ENCODE data around the gene ISM1. TPM values are rescaled to one million over a fixed set of nuclear protein-coding genes. Genes with fewer than 3 reads are reported as not detected.

Gene ISM1
- total and polyA plus RNA-seq, 7 donors: 0.60 to 3.3 (median 1.5) TPM; not detected in 1

GRCh38 chr20:13211956-13212618 lies 9.0 kb upstream of the ISM1 start:
- H3K4me1 ChIP-seq: no peaks in the 10 kb centered on the region
- 47 to 66% methylated on average over 4 of the region's 4 CpGs for WGBS, 2 donors
- TF ChIP-seq POLR2AphosphoS5 (IDR thresholded peaks at IDR 0.05) (no peak), POLR2A (IDR thresholded peaks at IDR 0.05) (no peak), EP300 (IDR thresholded peaks at IDR 0.05) (no peak), CTCF (IDR thresholded peaks at IDR 0.05) (no peak)
- intact Hi-C loops (cut with DNase I): loop anchor here (10.0 kb wide), 1 partner anchor 57 kb away; no protein-coding TSS in a partner anchor
- no peak overlapping the region for H3K4me3 ChIP-seq
- H3K27ac ChIP-seq: no peak overlapping the region
- no peaks in the 10 kb centered on the region for H3K36me3 ChIP-seq
- DNase-seq: no peak
- no peaks in the 10 kb centered on the region for H3K9me3 ChIP-seq
- H3K27me3 ChIP-seq: peaks cover 0 to 5% (median 2%) of the 10 kb centered on the region in 3 donors

- Histone ChIP-seq H3K9me3 (no peaks in the 10 kb centered on the region), H3K4me3 (no peak overlapping the region), H3K36me3 (no peaks in the 10 kb centered on the region), H3K4me1 (no peaks in the 10 kb centered on the region), H3K27ac (no peak overlapping the region), H3K27me3 (peaks cover 0 to 5% (median 5%) of the 10 kb centered on the region in 3 donors)
- TF ChIP-seq POLR2AphosphoS5 (IDR thresholded peaks at IDR 0.05): no peak
- no peak for TF ChIP-seq CTCF (IDR thresholded peaks at IDR 0.05)
- no peak for TF ChIP-seq EP300 (IDR thresholded peaks at IDR 0.05)
- no peak for TF ChIP-seq POLR2A (IDR thresholded peaks at IDR 0.05)
- DNase-seq: no peak
- intact Hi-C loops (cut with DNase I): loop anchor here (10.0 kb wide), 1 partner anchor 58 kb away; no protein-coding TSS in a partner anchor
- 58 to 78% methylated on average over 5 of the region's 5 CpGs for WGBS, 2 donors
Observed at GRCh38 chr20:13212750-13213149, 8.3 kb upstream of the ISM1 start.

- 95 to 96% methylated on average over 1 of the region's 1 CpG for WGBS, 2 donors
- H3K27ac ChIP-seq: no peak overlapping the region
- DNase-seq: no peak
Observed at GRCh38 chr20:13213335-13213734, 7.7 kb upstream of the ISM1 start.

GRCh38 chr20:13216533-13216932 lies 4.5 kb upstream of the ISM1 start:
- Histone ChIP-seq H3K4me3 (no peak overlapping the region), H3K9me3 (no peaks in the 10 kb centered on the region), H3K27me3 (peaks cover 12 to 34% (median 32%) of the 10 kb centered on the region in 3 donors), H3K36me3 (no peaks in the 10 kb centered on the region), H3K27ac (no peak overlapping the region), H3K4me1 (peaks cover 0 to 16% (median 15%) of the 10 kb centered on the region in 4 donors)
- intact Hi-C loops (cut with DNase I): loop anchor here (10.0 kb wide), 1 partner anchor 62 kb away; no protein-coding TSS in a partner anchor
- 28 to 38% methylated on average over 1 of the region's 1 CpG for WGBS, 2 donors
- no peak for TF ChIP-seq CTCF (IDR thresholded peaks at IDR 0.05)
- TF ChIP-seq POLR2A (IDR thresholded peaks at IDR 0.05): no peak
- no peak for TF ChIP-seq POLR2AphosphoS5 (IDR thresholded peaks at IDR 0.05)
- no peak for TF ChIP-seq EP300 (IDR thresholded peaks at IDR 0.05)
- DNase-seq: no peak

More at GRCh38 chr20:13213335-13213734, 7.7 kb upstream of the ISM1 start:
- intact Hi-C loops (cut with DNase I): loop anchor here (10.0 kb wide), 1 partner anchor 59 kb away; no protein-coding TSS in a partner anchor
- H3K27me3 ChIP-seq: peaks cover 0 to 10% (median 8%) of the 10 kb centered on the region in 3 donors
- H3K36me3 ChIP-seq: no peaks in the 10 kb centered on the region
- TF ChIP-seq EP300 (IDR thresholded peaks at IDR 0.05): no peak
- no peak for TF ChIP-seq POLR2AphosphoS5 (IDR thresholded peaks at IDR 0.05)
- no peak for TF ChIP-seq POLR2A (IDR thresholded peaks at IDR 0.05)
- no peak for TF ChIP-seq CTCF (IDR thresholded peaks at IDR 0.05)
- no peaks in the 10 kb centered on the region for H3K9me3 ChIP-seq
- no peak overlapping the region for H3K4me3 ChIP-seq
- no peaks in the 10 kb centered on the region for H3K4me1 ChIP-seq
